ENCODE data around the gene HGF. TPM values are rescaled to one million over a fixed set of nuclear protein-coding genes. Genes with fewer than 3 reads are reported as not detected.

The HGF gene
- total and polyA plus RNA-seq, 10 of the 15 experiments (the other 5 are each of a cell fraction or from before 2014, with no cell fraction given), result 0.10 to 1.7 (median 0.99) TPM

- H3K4me1 ChIP-seq (ENCODE audit: control insufficient read depth, insufficient read depth, low read length), result no peaks in the 10 kb centered on the region
- no peak for FAIRE-seq
- CTCF ChIA-PET, result interaction anchor here (1.2 kb wide), 2 partner anchors 10 to 36 kb away, joined by 3 to 5 read pairs; no protein-coding TSS in a partner anchor
Observed at GRCh38 chr7:81705206-81705605, 64.6 kb downstream of the HGF start.

More at GRCh38 chr7:81705206-81705605, 64.6 kb downstream of the HGF start:
- Histone ChIP-seq H3K79me2 (ENCODE audit: control insufficient read depth, insufficient read depth, low read length) (no peaks in the 10 kb centered on the region), H3K9me3 (replicated peaks; ENCODE audit: control insufficient read depth, insufficient read depth, low read length) (no peaks in the 10 kb centered on the region), H3K4me3 (no peak overlapping the region), H3K27ac (ENCODE audit: control insufficient read depth, insufficient read depth) (no peak overlapping the region), H3K27me3 (replicated peaks in 1 of 2; ENCODE audit: control insufficient read depth in 2 of 2, insufficient read depth in 2 of 2, low read length in 1 of 2) (no peaks in the 10 kb centered on the region), H4K20me1 (ENCODE audit: control insufficient read depth, insufficient read depth) (no peaks in the 10 kb centered on the region), H3K4me2 (ENCODE audit: control insufficient read depth, insufficient read depth) (no peak overlapping the region), H3K36me3 (ENCODE audit: control insufficient read depth in 2 of 2, insufficient read depth in 2 of 2, low read length in 1 of 2) (no peaks in the 10 kb centered on the region), H2AFZ (ENCODE audit: control insufficient read depth, low read depth, low read length) (no peak overlapping the region), H3K9ac (ENCODE audit: control insufficient read depth, insufficient read depth, low read length) (no peak overlapping the region)
- intact Hi-C loops (cut with micrococcal nuclease; ENCODE audit: unreplicated experiment), result no loop called here
- TF ChIP-seq USF2 (IDR thresholded peaks at IDR 0.05; ENCODE audit: borderline replicate concordance, low read depth, low read length) (no peak), CUX1 (IDR thresholded peaks at IDR 0.05; ENCODE audit: insufficient replicate concordance, low read depth, low read length) (no peak), MAX (IDR thresholded peaks at IDR 0.05; ENCODE audit: low read depth, low read length) (no peak), ZNF217 (IDR thresholded peaks at IDR 0.05) (no peak), TAF1 (IDR thresholded peaks at IDR 0.05; ENCODE audit: borderline replicate concordance, low read depth, low read length) (no peak), RBBP5 (conservative IDR thresholded peaks at IDR 0.05) (no peak), BCL3 (IDR thresholded peaks at IDR 0.05; ENCODE audit: borderline replicate concordance, insufficient read depth, low read depth, low read length, poor library complexity, severe bottlenecking) (no peak), ZSCAN29 (IDR thresholded peaks at IDR 0.05) (no peak), KDM1A (IDR thresholded peaks at IDR 0.05; ENCODE audit: borderline replicate concordance) (no peak), CEBPB (IDR thresholded peaks at IDR 0.05; ENCODE audit: borderline replicate concordance in 1 of 2, low read depth in 2 of 2, low read length in 2 of 2) (no peak)
- ChIA-PET POLR2A (no interaction called here), RAD21 (ENCODE audit: unreplicated experiment) (interaction anchor here (1.0 to 1.1 kb wide), 2 partner anchors 12 to 20 kb away, joined by 3 to 5 read pairs; no protein-coding TSS in a partner anchor), SMC1A (ENCODE audit: uncharacterized antibody, unreplicated experiment) (interaction anchor here (1.0 to 2.6 kb wide), 8 partner anchors 10 to 135 kb away, joined by 3 to 20 read pairs (median 4); partner anchors contain the start of gene HGF)
- in situ Hi-C loops (cut with MboI), result loop anchor here (25.0 kb wide), 1 partner anchor 193 kb away; no protein-coding TSS in a partner anchor
- 7% methylated on average over 2 of the region's 2 CpGs for WGBS (ENCODE audit: insufficient coverage, insufficient replicate concordance, low lambda C conversion rate, missing lambda C conversion rate)
- BruUV-seq (replicated peaks), result no TSS peak
- no peak for DNase-seq (ENCODE audit: low read depth, low spot score)
- no peak for ATAC-seq

Measured in GM12878 (cell line).